Nephron (organoid): ENCODE measurements around the gene P2RY14.

Experiments used
- H3K27ac Mint-ChIP-seq, 3 experiments: 2 replicates each; pipeline ENCODE4 v1.8.0; 2020; ENCODE audit warnings: mixed read lengths in 3 of 3, mild to moderate bottlenecking in 2 of 3, moderate library complexity in 1 of 3
- H3K27me3 Mint-ChIP-seq: 2 replicates; pipeline ENCODE4 v1.8.0; 2021; ENCODE audit warnings: low read depth, mild to moderate bottlenecking, moderate library complexity, mixed read lengths
- H3K36me3 Mint-ChIP-seq: 2 replicates; pipeline ENCODE4 v1.8.0; 2020; ENCODE audit warnings: low read depth, mixed read lengths
- H3K4me1 Mint-ChIP-seq: 2 replicates; pipeline ENCODE4 v1.8.0; 2020; ENCODE audit warnings: mixed read lengths
- H3K4me3 Mint-ChIP-seq, 3 experiments: 2 replicates each; pipeline ENCODE4 v1.8.0; 2020; ENCODE audit warnings: mild to moderate bottlenecking in 3 of 3, mixed read lengths in 3 of 3, moderate library complexity in 2 of 3
- H3K9me3 Mint-ChIP-seq: 2 replicates; pipeline ENCODE4 v1.8.0; 2020; ENCODE audit warnings: mixed read lengths
- CTCF ChIP-seq, 3 experiments: fragments of 200-600 bp; sonication (generic); IDR thresholded peaks; one replicate each; pipeline ENCODE4 v1.5.0; 2021; ENCODE audit warnings: antibody characterized with exemption in 3 of 3; ENCODE audit not compliant: unreplicated experiment in 3 of 3

Gene P2RY14

GRCh38 chr3:151276038-151276686 is 2.2 kb downstream of the P2RY14 start:
- TF ChIP-seq CTCF (IDR thresholded peaks at IDR 0.05; ENCODE audit: unreplicated experiment in 3 of 3): no peak
- Mint-ChIP-seq H3K27me3 (no peaks in the 10 kb centered on the region), H3K9me3 (no peaks in the 10 kb centered on the region), H3K4me3 (no peak overlapping the region), H3K36me3 (no peaks in the 10 kb centered on the region), H3K4me1 (no peaks in the 10 kb centered on the region), H3K27ac (no peak overlapping the region)

DNA sequence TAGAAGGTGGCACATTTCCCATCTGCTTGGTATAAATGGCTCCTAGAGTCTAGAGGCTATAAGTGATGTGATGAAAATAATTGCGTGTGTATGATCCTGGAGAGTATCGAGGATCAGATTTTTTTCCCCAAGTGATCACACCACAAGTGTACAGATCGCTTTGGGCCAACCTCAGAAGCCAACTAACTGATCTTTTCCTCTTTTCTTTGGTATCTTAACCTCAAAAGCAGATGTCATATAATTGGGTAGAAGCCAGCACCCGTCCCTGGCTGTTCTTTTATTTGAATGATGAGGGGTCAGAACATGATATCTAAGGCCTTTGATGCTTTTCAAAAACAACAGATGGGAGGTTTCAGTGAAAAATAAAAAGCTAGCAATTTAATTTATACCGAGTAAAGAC is 3.3 kb downstream of the P2RY14 start:
- Mint-ChIP-seq H3K36me3 (no peaks in the 10 kb centered on the region), H3K27me3 (no peaks in the 10 kb centered on the region), H3K27ac (no peak overlapping the region), H3K4me3 (no peak overlapping the region), H3K9me3 (no peaks in the 10 kb centered on the region), H3K4me1 (no peaks in the 10 kb centered on the region)
- TF ChIP-seq CTCF (IDR thresholded peaks at IDR 0.05; ENCODE audit: unreplicated experiment in 3 of 3): no peak

DNA sequence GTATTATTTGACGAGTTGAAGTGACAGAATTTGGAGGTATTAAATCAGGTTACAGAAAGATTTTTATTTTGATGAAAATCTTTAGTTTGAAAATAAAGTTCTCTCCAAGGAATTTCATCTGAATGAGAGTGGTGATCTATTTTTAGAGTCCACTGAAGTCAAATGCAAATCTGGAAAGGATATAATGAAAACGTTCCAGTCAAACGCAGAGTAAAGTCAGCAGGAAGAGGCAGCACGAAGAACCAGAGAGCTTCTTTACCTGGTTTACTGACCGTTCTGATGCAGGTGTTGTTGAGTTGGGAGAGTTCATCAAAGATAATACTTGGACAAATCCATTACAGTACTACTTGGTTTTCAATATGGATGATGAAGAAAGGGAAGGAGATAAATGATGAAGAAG is 8.7 kb downstream of the P2RY14 start:
- no peaks in the 10 kb centered on the region for H3K36me3 Mint-ChIP-seq
- no peak for TF ChIP-seq CTCF (IDR thresholded peaks at IDR 0.05; ENCODE audit: unreplicated experiment in 3 of 3)
- no peaks in the 10 kb centered on the region for H3K4me1 Mint-ChIP-seq
- no peaks in the 10 kb centered on the region for H3K9me3 Mint-ChIP-seq
- no peaks in the 10 kb centered on the region for H3K27me3 Mint-ChIP-seq
- H3K4me3 Mint-ChIP-seq: no peak overlapping the region
- no peak overlapping the region for H3K27ac Mint-ChIP-seq

- no peaks in the 10 kb centered on the region for H3K27me3 Mint-ChIP-seq
- TF ChIP-seq CTCF (IDR thresholded peaks at IDR 0.05; ENCODE audit: unreplicated experiment in 3 of 3): no peak
Measured at GRCh38 chr3:151268267-151269235, 9.8 kb downstream of the P2RY14 start.

GRCh38 chr3:151267066-151267465 is 11.3 kb downstream of the P2RY14 start:
- H3K27me3 Mint-ChIP-seq: no peaks in the 10 kb centered on the region
- no peaks in the 10 kb centered on the region for H3K9me3 Mint-ChIP-seq
- no peak overlapping the region for H3K4me3 Mint-ChIP-seq
- H3K4me1 Mint-ChIP-seq: peaks cover 10% of the 10 kb centered on the region
- no peaks in the 10 kb centered on the region for H3K36me3 Mint-ChIP-seq
- H3K27ac Mint-ChIP-seq: no peak overlapping the region
- no peak for TF ChIP-seq CTCF (IDR thresholded peaks at IDR 0.05; ENCODE audit: unreplicated experiment in 3 of 3)

More at GRCh38 chr3:151268267-151269235, 9.8 kb downstream of the P2RY14 start:
- H3K9me3 Mint-ChIP-seq: no peaks in the 10 kb centered on the region
- H3K27ac Mint-ChIP-seq: no peak overlapping the region
- no peaks in the 10 kb centered on the region for H3K36me3 Mint-ChIP-seq
- H3K4me3 Mint-ChIP-seq: no peak overlapping the region
- H3K4me1 Mint-ChIP-seq: peaks cover 4% of the 10 kb centered on the region
